GM21447 (cell line): ENCODE measurements around the gene MATN4.

Experiments
- ATAC-seq: cut with Tn5 transposase; IDR thresholded peaks from one replicate; pipeline ENCODE4 v1.9.1; 2021; ENCODE audit not compliant: unreplicated experiment

Gene MATN4

GRCh38 chr20:45341939-45342854 lies 34.1 kb upstream of the MATN4 start:
- ATAC-seq = no peak

GRCh38 chr20:45341579-45341938 lies 33.5 kb upstream of the MATN4 start:
- no peak for ATAC-seq

- no peak for ATAC-seq
Observed at GRCh38 chr20:45340951-45341350, 32.9 kb upstream of the MATN4 start.

- no peak for ATAC-seq
Observed at GRCh38 chr20:45340236-45340847, 32.2 kb upstream of the MATN4 start.

- no peak for ATAC-seq
Observed at GRCh38 chr20:45339799-45340198, 31.7 kb upstream of the MATN4 start.

- ATAC-seq = no peak
Observed at GRCh38 chr20:45339084-45339483, 31.0 kb upstream of the MATN4 start.

- ATAC-seq = no peak
Observed at GRCh38 chr20:45338121-45339030, 30.3 kb upstream of the MATN4 start.

GRCh38 chr20:45337367-45338120 lies 29.4 kb upstream of the MATN4 start:
- ATAC-seq = no peak

- ATAC-seq = no peak
Observed at GRCh38 chr20:45336530-45337366, 28.6 kb upstream of the MATN4 start.

- ATAC-seq = no peak
Observed at GRCh38 chr20:45330476-45330875, 22.4 kb upstream of the MATN4 start.

GRCh38 chr20:45329497-45330319 lies 21.6 kb upstream of the MATN4 start:
- ATAC-seq = no peak

- ATAC-seq = no peak
Observed at GRCh38 chr20:45328451-45328850, 20.4 kb upstream of the MATN4 start.

- ATAC-seq = no peak
Observed at GRCh38 chr20:45325371-45325770, 17.3 kb upstream of the MATN4 start.

- ATAC-seq = no peak
Observed at GRCh38 chr20:45323731-45324130, 15.6 kb upstream of the MATN4 start.

GRCh38 chr20:45322952-45323383 lies 14.9 kb upstream of the MATN4 start:
- ATAC-seq = no peak

GRCh38 chr20:45320948-45321595 lies 13.0 kb upstream of the MATN4 start:
- no peak for ATAC-seq

GRCh38 chr20:45318948-45319347 lies 10.8 kb upstream of the MATN4 start:
- no peak for ATAC-seq

- no peak for ATAC-seq
Observed at GRCh38 chr20:45318386-45318939, 10.4 kb upstream of the MATN4 start.
